GM10266 (cell line): ENCODE results near the gene MARCHF9.

ENCODE experiments used
- DNase-seq: peaks from one replicate; pipeline ENCODE4 v3.0.0; 2012; ENCODE audit errors: extremely low spot score
- CTCF ChIP-seq: IDR thresholded peaks from 2 replicates; pipeline ENCODE4 v1.5.1; 2012; ENCODE audit warnings: mild to moderate bottlenecking, low read depth; ENCODE audit not compliant: control insufficient read depth, insufficient read depth; ENCODE audit errors: missing control alignments

MARCHF9 gene

DNA sequence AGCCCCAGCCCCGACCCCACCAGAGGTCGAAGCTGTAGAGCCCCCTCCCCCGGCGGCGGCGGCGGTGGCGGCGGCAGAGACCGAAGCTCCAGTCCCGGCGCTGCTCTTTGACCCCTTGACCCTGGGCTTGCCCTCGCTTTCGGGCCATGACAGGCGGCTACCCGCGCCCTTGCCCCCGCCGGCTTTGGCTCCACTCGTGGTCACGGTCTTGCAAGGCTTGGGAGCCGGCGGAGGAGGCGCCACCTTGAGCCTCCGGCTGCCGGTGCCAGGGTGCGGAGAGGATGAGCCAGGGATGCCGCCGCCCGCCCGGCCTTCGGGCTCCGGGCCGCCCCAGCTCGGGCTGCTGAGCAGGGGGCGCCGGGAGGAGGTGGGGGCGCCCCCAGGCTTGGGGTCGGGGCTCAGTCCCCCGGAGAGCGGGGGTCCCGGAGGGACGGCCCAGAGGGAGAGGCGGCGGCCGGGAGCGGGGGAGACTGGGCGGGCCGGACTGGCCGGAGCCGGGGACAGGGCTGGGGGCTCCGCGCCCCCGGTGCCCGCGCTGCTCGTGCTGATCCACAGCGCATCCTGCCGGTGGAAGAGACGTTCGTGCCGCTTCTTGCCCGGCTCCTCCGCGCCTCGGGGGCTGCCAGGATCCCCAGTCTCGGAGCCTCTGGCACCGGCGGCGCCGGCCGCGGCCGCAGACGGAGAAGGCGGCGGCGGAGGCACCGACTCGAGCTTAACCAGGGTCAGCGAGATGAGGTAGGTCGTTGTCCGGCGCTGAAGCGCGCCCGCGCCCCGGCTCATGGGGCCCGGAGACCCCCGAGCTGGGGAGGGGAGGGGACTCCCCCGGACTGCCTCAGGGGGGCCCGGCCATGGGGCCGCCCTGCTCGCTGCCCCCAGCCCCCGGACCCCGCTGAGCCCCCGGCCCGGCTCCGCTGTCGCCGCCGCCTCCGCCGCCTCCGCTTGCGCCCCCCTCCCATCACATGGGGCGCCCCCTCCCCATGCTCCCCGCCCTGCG lies 17.1 kb upstream of the MARCHF9 start:
- DNase-seq, result no peak

GRCh38 chr12:57738661-57739237 lies 16.2 kb upstream of the MARCHF9 start, which contains the start of gene AGAP2:
Gene AGAP2, minus strand, starts transcription at chr12:57738742. Its CDS starts 496 bp downstream, at chr12:57738246.
- TF ChIP-seq CTCF, result no peak
- no peak for DNase-seq

More for the DNA sequence above, 17.1 kb upstream of the MARCHF9 start:
- no peak for TF ChIP-seq CTCF

GRCh38 chr12:57739387-57739786 lies 15.5 kb upstream of the MARCHF9 start:
- TF ChIP-seq CTCF, result no peak
- no peak for DNase-seq

DNA sequence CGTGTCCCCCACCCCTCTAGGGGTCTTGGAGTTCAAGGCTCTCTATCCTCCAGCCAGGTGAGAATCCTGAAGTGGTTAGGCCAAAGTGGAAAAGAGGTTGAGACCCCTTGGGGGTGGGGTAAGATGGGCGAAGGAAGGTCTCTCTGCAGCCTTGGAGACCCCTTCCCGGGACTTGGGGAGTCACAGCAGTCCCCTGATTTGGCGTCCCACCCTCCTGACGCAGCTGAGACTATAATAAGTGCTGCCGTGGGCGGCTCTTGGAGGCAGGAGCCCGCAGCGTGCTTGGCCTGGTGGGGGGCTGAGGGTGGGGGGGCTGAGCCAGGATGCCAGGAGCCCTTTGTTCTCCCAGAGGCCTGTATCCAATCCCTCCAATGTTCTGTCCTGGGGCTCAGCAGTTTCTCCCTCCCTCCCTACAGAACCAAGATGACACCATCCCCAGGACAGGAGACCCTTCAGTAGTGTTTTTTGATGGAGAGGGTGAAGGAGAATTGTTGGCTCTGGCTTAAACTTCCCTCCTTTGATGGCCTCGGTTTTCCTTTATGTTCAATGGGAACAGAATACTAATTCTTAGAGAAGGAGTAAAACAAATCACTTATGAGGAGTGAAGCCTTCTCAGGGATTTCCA lies 14.9 kb upstream of the MARCHF9 start:
- no peak for TF ChIP-seq CTCF
- no peak for DNase-seq

- TF ChIP-seq CTCF, result no peak
- peak; percentile 85 for DNase-seq
Observed at GRCh38 chr12:57740656-57741412, 14.1 kb upstream of the MARCHF9 start.

DNA sequence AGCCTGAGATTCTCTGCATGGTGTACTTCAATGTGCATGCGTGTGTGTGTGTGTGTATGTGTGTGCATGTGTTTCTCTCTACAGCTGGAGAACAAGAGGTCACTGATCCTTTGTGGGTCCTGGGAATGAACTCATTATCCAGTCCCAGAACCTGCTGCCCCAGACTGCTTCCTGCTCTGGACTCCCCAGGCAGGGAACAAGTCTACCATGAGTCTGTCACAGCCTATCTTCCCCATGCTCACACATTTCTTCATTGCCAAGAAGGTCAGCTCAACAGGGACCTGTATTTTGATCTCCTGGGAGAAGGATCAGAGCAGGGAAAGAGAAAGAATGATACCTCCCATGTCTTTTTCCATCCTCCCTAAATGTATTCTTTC lies 13.5 kb upstream of the MARCHF9 start:
- no peak for DNase-seq
- no peak for TF ChIP-seq CTCF
